ENCODE measurements around the gene MITF.

The MITF gene

DNA sequence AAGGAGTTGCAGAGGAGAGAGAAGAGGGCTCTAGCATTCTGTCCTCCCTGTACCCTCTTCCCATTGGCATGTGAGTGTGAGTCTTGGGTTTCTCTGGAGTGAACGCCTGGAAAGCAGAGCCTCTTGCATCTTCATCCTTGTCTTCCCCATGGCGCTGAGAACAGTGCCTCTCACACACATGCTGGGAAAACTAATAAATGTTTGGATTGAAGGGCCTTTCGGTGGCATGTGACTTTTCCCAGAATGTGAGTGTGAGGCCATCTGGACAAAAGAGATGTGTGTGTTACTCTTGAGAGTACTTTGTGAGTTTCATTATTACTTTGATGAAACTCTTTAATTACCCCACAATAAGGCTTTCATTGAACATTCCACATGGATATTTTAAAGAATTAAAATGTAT, 122.3 kb downstream of the MITF start:
- TF ChIP-seq, protein P1, sequence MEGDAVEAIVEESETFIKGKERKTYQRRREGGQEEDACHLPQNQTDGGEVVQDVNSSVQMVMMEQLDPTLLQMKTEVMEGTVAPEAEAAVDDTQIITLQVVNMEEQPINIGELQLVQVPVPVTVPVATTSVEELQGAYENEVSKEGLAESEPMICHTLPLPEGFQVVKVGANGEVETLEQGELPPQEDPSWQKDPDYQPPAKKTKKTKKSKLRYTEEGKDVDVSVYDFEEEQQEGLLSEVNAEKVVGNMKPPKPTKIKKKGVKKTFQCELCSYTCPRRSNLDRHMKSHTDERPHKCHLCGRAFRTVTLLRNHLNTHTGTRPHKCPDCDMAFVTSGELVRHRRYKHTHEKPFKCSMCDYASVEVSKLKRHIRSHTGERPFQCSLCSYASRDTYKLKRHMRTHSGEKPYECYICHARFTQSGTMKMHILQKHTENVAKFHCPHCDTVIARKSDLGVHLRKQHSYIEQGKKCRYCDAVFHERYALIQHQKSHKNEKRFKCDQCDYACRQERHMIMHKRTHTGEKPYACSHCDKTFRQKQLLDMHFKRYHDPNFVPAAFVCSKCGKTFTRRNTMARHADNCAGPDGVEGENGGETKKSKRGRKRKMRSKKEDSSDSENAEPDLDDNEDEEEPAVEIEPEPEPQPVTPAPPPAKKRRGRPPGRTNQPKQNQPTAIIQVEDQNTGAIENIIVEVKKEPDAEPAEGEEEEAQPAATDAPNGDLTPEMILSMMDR (conservative IDR thresholded peaks at IDR 0.05; ENCODE audit: low read depth, low read length) = no peak

DNA sequence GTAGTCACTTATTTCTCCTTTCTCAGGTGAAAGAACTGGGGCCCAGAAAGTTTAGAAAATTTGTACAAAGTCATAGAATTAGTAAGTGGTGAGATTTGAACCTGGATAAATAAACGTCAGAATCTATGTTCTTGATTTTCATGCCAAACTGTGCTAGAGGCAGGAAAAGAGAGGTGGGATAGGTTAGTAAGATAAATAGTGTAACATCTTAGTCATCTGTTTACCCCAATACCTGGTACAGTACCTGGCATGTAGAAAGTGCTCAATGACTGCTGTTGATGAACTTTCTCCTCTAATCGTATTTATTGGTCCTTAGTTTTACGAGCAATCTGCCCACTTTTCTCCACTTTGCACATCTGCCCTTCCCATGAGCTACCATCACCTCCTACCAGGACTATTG, 124.9 kb downstream of the MITF start:
- no peak for DNase-seq (ENCODE audit: low read depth)
- TF ChIP-seq, protein P1 (conservative IDR thresholded peaks at IDR 0.05; ENCODE audit: low read depth, low read length) = no peak
- no peak overlapping the region for H3K4me3 ChIP-seq (ENCODE audit: low read depth, low read length)

More for the DNA sequence above, 122.3 kb downstream of the MITF start:
- no peak overlapping the region for H3K4me3 ChIP-seq (ENCODE audit: low read depth, low read length)
- DNase-seq (ENCODE audit: low read depth) = no peak

DNA sequence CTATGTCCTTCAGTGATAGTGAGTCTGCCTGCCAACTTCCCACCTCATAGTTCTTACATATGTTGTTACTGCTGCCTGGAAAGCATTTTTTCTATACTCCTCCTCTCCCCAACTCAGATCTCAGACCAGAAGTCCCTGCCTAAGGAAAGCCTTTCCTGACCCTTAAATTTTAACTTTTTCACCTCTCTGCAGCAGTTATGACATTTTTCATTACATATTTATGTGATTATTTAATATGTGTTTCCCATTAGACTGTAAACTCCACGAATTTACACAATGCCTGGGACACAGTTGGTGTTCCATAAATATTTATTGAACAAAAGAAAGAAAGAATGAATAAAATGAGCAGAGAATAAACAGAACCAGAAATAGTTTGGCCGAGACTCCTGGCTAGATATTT, 125.5 kb downstream of the MITF start:
- TF ChIP-seq, protein P1 (conservative IDR thresholded peaks at IDR 0.05; ENCODE audit: low read depth, low read length) = no peak
- H3K4me3 ChIP-seq (ENCODE audit: low read depth, low read length) = no peak overlapping the region
- DNase-seq (ENCODE audit: low read depth) = no peak

DNA sequence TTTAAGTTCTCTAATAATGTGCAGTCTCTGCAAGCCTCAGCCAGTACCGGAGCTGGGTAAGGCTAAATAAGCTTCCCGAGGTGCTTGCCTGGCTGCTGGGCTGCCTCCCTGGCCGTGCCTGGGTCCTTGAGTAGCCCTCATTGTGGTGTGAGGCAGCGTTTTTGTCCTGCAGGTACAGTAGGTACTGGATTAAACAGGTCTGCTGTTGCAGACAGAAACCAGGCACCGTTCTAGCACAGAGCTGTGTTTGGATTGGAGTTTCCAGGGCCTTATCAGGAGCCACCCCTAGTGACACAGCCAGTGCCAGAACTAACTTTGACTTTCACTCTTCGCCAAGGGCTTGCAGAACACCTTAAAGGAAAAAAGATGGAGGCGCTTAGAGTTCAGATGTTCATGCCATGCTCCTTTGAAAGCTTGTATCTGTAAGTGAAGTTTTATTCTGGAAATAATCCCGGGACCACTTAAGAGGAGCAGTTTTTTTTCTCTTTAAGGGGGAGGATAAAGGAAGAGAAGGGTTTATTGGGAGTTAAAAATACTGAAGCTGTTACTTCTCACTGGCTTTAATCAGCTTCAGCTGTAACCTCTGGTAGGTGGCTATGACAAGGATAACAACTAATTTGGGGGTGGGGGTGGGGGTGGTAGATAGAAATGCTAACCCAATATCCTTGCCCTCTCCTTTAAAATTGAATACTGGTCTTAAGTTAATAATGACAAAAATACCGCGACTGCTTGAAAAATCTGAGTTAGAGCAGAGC, 126.8 kb downstream of the MITF start:
- H3K4me3 ChIP-seq (ENCODE audit: low read depth, low read length) = peak overlapping the region; percentile 36
- TF ChIP-seq, protein P1 (conservative IDR thresholded peaks at IDR 0.05; ENCODE audit: low read depth, low read length) = no peak
- DNase-seq (ENCODE audit: low read depth) = peak; percentile 53

DNA sequence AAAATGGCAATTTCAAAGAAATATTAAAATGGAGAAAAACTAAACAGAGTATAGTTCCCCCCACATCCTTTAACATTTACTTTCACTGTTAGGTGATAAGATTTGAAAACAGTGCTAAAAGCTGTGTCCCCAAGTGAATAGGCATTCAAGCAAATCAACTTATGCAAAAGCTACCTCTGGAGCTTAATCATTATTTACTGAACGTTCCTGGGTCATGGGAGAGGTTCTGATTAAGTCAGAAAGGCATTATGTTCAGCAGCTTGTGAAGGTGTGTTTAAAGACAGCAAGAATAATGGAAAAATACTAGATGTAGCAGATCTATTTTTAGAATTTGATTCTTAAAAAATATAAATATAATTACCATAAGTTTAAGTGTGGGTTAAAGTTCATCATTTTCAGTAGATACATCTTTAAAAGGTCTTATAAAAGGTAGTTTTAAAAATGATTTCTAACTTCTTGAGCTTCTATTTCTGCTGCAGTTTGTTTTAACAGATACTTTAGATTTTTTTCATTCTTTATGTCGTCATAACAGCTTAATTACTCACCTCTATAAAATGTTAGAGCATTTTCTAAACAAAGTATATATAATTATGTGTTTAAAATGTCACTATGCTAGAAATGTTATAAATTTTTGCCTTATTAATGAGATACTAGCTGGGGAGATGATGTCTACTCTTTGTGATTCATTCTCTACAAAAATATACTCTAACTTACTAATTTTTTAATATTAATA, 127.9 kb downstream of the MITF start:
- no peak overlapping the region for H3K4me3 ChIP-seq (ENCODE audit: low read depth, low read length)
- TF ChIP-seq, protein P1 (conservative IDR thresholded peaks at IDR 0.05; ENCODE audit: low read depth, low read length) = no peak
- DNase-seq (ENCODE audit: low read depth) = peak; percentile 57

DNA sequence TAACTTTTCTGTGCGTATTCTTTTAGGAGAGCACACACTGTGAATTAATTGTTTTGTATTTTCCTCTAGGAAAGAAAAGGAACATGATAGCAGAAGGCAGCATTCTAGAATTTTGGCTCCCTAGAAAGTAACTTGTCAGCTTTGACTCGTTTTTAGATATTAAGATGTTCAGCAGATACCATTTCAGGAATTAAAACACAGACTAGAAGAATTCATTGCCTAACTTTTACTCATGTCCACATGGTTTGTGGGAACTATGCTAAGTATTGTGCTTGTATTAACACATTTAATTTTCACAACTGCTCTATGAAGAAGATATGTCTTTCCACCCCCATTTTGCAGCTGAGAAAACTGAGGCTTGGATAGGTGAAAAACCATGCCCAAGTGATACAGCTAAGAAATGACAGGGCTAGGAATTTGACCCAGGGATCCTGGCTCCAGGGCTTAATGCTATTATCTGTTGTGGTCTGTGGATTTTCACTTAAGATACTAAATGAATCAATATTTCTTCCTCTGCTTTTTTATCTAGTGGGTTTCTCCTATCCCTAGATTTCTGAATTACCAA, 128.8 kb downstream of the MITF start:
- peak; percentile 69 for DNase-seq (ENCODE audit: low read depth)
- no peak overlapping the region for H3K4me3 ChIP-seq (ENCODE audit: low read depth, low read length)
- TF ChIP-seq, protein P1 (conservative IDR thresholded peaks at IDR 0.05; ENCODE audit: low read depth, low read length) = no peak
